IMR-90 (cell line): ENCODE measurements around the gene PLA2G2F. TPM values are rescaled to one million over a fixed set of nuclear protein-coding genes. Genes with fewer than 3 reads are reported as not detected.

ENCODE experiments used
- ATAC-seq: fragments of 200-7000 bp; cut with Tn5 transposase; 2 replicates; pipeline ENCODE4 v1.9.1; 2020; ENCODE audit warnings: low read depth, mild to moderate bottlenecking, moderate library complexity
- BruUV-seq: library from RNA; stranded (reverse); fragments of 400-500 nt; replicated peaks from 2 replicates; lab custom pipeline; 2021; lab: Mats Ljungman, UMichigan
- CTCF ChIA-PET: fragments of 300-600 bp; formaldehyde crosslinking; extraction: SDS; loops from one replicate; lab custom pipeline; 2021; ENCODE audit warnings: antibody characterized with exemption; lab: Yijun Ruan, JAX
- POLR2A ChIA-PET: fragments of 300-600 bp; sonication (Branson Sonifier 250); formaldehyde crosslinking; loops from one replicate; lab custom pipeline; 2022; ENCODE audit warnings: antibody characterized with exemption; ENCODE audit not compliant: unreplicated experiment; lab: Charles Lee
- DNase-seq: peaks from one replicate; pipeline ENCODE4 v3.0.0; 2013
- H2AFZ ChIP-seq: replicated peaks from 2 replicates; pipeline ENCODE3; 2013; ENCODE audit warnings: low read length, mild to moderate bottlenecking; ENCODE audit not compliant: poor library complexity
- H2AK5ac ChIP-seq: 2 replicates; pipeline ENCODE4 v1.6.1; 2013; ENCODE audit warnings: low read depth, low read length, inconsistent platforms
- H2AK9ac ChIP-seq: replicated peaks from 2 replicates; pipeline ENCODE3; 2013; ENCODE audit warnings: mild to moderate bottlenecking, low read depth, low read length, moderate library complexity; ENCODE audit not compliant: poor library complexity
- H2BK120ac ChIP-seq: 2 replicates; pipeline ENCODE4 v1.6.1; 2013; ENCODE audit warnings: low read depth, low read length, inconsistent platforms
- H2BK15ac ChIP-seq: 3 replicates; pipeline ENCODE4 v1.6.1; 2013; ENCODE audit warnings: low read depth, low read length, inconsistent platforms
- H2BK20ac ChIP-seq: 2 replicates; pipeline ENCODE4 v1.6.1; 2013; ENCODE audit warnings: low read depth, mild to moderate bottlenecking, inconsistent platforms, low read length, moderate library complexity
- H2BK5ac ChIP-seq: 2 replicates; pipeline ENCODE4 v1.6.1; 2013; ENCODE audit warnings: mild to moderate bottlenecking, low read depth, low read length, inconsistent platforms; ENCODE audit not compliant: poor library complexity, severe bottlenecking
- H3K14ac ChIP-seq: replicated peaks from 2 replicates; pipeline ENCODE4 v1.6.1; 2013; ENCODE audit warnings: low read depth, low read length, inconsistent platforms
- H3K18ac ChIP-seq: 2 replicates; pipeline ENCODE4 v1.6.1; 2013; ENCODE audit warnings: low read depth, low read length, control low read depth
- H3K23ac ChIP-seq: 2 replicates; pipeline ENCODE4 v1.6.1; 2013; ENCODE audit warnings: low read depth, low read length, inconsistent platforms
- H3K27ac ChIP-seq: 2 replicates; pipeline ENCODE4 v1.5.1; 2013; ENCODE audit warnings: mild to moderate bottlenecking, control low read depth, low read length; ENCODE audit not compliant: insufficient read depth
- H3K27me3 ChIP-seq: 2 replicates; pipeline ENCODE4 v1.6.1; 2013; ENCODE audit warnings: low read length; ENCODE audit not compliant: control insufficient read depth, insufficient read depth
- H3K36me3 ChIP-seq: 2 replicates; pipeline ENCODE4 v1.6.1; 2013; ENCODE audit warnings: low read length, mixed read lengths; ENCODE audit not compliant: control insufficient read depth, insufficient read depth
- H3K4ac ChIP-seq: 2 replicates; pipeline ENCODE4 v1.6.1; 2013; ENCODE audit warnings: low read depth, low read length, inconsistent platforms
- H3K4me1 ChIP-seq: 2 replicates; pipeline ENCODE4 v1.6.1; 2013; ENCODE audit warnings: low read length, mixed read lengths; ENCODE audit not compliant: control insufficient read depth, insufficient read depth
- H3K4me2 ChIP-seq: 2 replicates; pipeline ENCODE4 v1.6.1; 2013; ENCODE audit warnings: low read depth, mild to moderate bottlenecking, control low read depth, low read length, moderate library complexity
- H3K4me3 ChIP-seq: 2 replicates; pipeline ENCODE4 v1.5.1; 2013; ENCODE audit warnings: low read depth, mild to moderate bottlenecking, control low read depth, low read length, moderate library complexity; ENCODE audit not compliant: insufficient read depth
- H3K56ac ChIP-seq: 2 replicates; pipeline ENCODE4 v1.6.1; 2013; ENCODE audit warnings: low read length, inconsistent platforms; ENCODE audit not compliant: insufficient read depth; ENCODE audit errors: extremely low read depth
- H3K79me1 ChIP-seq, 2 experiments: 2 replicates each; pipeline ENCODE4 v1.6.1; 2013; ENCODE audit warnings: low read length in 2 of 2, inconsistent platforms in 1 of 2, low read depth in 1 of 2
- H3K9ac ChIP-seq: 2 replicates; pipeline ENCODE4 v1.6.1; 2013; ENCODE audit warnings: low read depth, low read length, control low read depth
- H3K9me1 ChIP-seq: 2 replicates; pipeline ENCODE4 v1.6.1; 2013; ENCODE audit warnings: low read length, inconsistent platforms; ENCODE audit not compliant: insufficient read depth
- H3K9me3 ChIP-seq: 2 replicates; pipeline ENCODE4 v1.6.1; 2013; ENCODE audit warnings: low read length; ENCODE audit not compliant: control insufficient read depth, insufficient read depth
- H4K20me1 ChIP-seq: 2 replicates; pipeline ENCODE4 v1.6.1; 2013; ENCODE audit warnings: low read length, inconsistent platforms; ENCODE audit not compliant: insufficient read depth
- H4K5ac ChIP-seq: 2 replicates; pipeline ENCODE4 v1.6.1; 2013; ENCODE audit warnings: mild to moderate bottlenecking, low read depth, low read length, control low read depth
- H4K8ac ChIP-seq, 2 experiments: 2 replicates each; pipeline ENCODE4 v1.6.1; 2013; ENCODE audit warnings: low read depth in 2 of 2, low read length in 2 of 2, control low read depth in 1 of 2, inconsistent platforms in 1 of 2
- H4K91ac ChIP-seq: 2 replicates; pipeline ENCODE4 v1.6.1; 2013; ENCODE audit warnings: low read depth, low read length, inconsistent platforms; ENCODE audit not compliant: insufficient read depth
- BHLHE40 ChIP-seq: fragments of 150-350 bp; IDR thresholded peaks from 2 replicates; pipeline ENCODE4 v1.6.1; 2016; ENCODE audit warnings: mild to moderate bottlenecking, low read depth, low read length
- CEBPB ChIP-seq: IDR thresholded peaks from 2 replicates; pipeline ENCODE4 v1.6.1; 2012; ENCODE audit warnings: low read depth, low read length, improper control_type of control experiment
- POLR2A ChIP-seq: IDR thresholded peaks from 2 replicates; pipeline ENCODE4 v1.6.1; 2012; ENCODE audit warnings: mild to moderate bottlenecking, low read depth, low read length
- WGBS, 2 experiments: methylation state at CpG; one replicate each; pipeline versions ENCODE4 v1.1.5 to v1.1.7; 2013; ENCODE audit warnings: missing lambda C conversion rate in 2 of 2; ENCODE audit not compliant: insufficient read length in 1 of 2; ENCODE audit errors: extremely low coverage in 2 of 2; 5-methylcytosine and 5-hydroxymethylcytosine counted together
- dilution Hi-C: fragments of 300-500 bp; cut with HindIII; formaldehyde crosslinking; loops from one replicate; pipeline ENCODE4 v1.14.3; 2018; ENCODE audit warnings: low sequenced_read_pairs; ENCODE audit not compliant: unreplicated experiment
- in situ Hi-C: fragments of 300-500 bp; cut with MboI; formaldehyde crosslinking; loops from 3 replicates; pipeline ENCODE4 v1.14.3; 2019; ENCODE audit warnings: low sequenced_read_pairs, inconsistent platforms, mixed read lengths
- intact Hi-C: fragments of 100-400 bp; cut with micrococcal nuclease; formaldehyde crosslinking; loops from 2 replicates; pipeline ENCODE4 v1.10.0; 2022
- polyA plus RNA-seq, 3 experiments: library from polyadenylated mRNA; depleted of rRNA; stranded (reverse); fragments of >200 nt; gene quantifications; 2 replicates each; pipeline ENCODE4 v1.2.3, GENCODE V29; 2012; ENCODE audit warnings: low replicate concordance in 1 of 3
- total RNA-seq: library from RNA; depleted of rRNA; stranded (reverse); fragments of >200 nt; gene quantifications from 2 replicates; pipeline ENCODE4 v1.2.3, GENCODE V29; 2012
- TF ChIP-seq, protein P1 (sequence below): fragments of 150-350 bp; IDR thresholded peaks from 2 replicates; pipeline ENCODE4 v1.6.1; 2017; ENCODE audit warnings: mild to moderate bottlenecking, antibody characterized with exemption, low read length, low read depth

Gene PLA2G2F
- total and polyA plus RNA-seq, 2 of the 4 experiments (the other 2 are of a cell fraction) = not detected

DNA sequence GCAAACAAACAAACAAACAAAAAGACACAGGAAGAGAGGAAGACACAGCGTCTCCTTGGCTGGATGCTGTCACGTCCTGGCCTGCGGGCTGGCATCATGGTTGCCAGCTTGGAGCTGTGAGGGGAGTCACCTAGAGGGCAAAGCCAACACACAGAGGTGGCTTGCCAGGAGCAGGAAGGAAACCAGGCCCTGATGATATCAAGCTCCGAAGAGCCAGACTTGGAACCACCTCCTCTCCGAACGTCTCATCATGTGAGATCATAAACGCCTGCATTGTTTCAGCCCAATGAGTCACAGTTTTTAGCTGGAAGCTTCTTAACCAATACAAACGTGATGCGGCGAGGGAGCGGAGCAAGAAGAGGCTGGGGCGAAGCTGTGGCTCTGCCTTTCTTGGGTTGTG, 28.4 kb upstream of the PLA2G2F start:
- intact Hi-C loops (no loop called here), in situ Hi-C loops (no loop called here), dilution Hi-C loops (no loop called here)
- CTCF ChIA-PET = no interaction called here
- Histone ChIP-seq H3K27ac (no peak overlapping the region), H3K9ac (no peak overlapping the region), H3K27me3 (peaks cover 37% of the 10 kb centered on the region), H2AK9ac (no peak overlapping the region), H2AFZ (no peak overlapping the region), H3K14ac (no peak overlapping the region), H3K79me1 (no peaks in the 10 kb centered on the region), H3K9me1 (no peaks in the 10 kb centered on the region), H3K4me2 (no peak overlapping the region), H3K9me3 (no peaks in the 10 kb centered on the region), H2AK5ac (no peak overlapping the region), H3K23ac (no peak overlapping the region), H2BK5ac (no peak overlapping the region), H4K91ac (no peak overlapping the region), H4K20me1 (no peaks in the 10 kb centered on the region), H3K36me3 (no peaks in the 10 kb centered on the region), H3K56ac (no peak overlapping the region), H2BK120ac (no peak overlapping the region), H3K4me3 (no peak overlapping the region), H4K8ac (no peak overlapping the region), H4K5ac (no peak overlapping the region), H3K4ac (no peak overlapping the region), H3K18ac (no peak overlapping the region), H3K4me1 (no peaks in the 10 kb centered on the region), H2BK20ac (no peak overlapping the region), H2BK15ac (no peak overlapping the region)
- POLR2A ChIA-PET = no interaction called here
- peak; percentile 61 for DNase-seq
- TF ChIP-seq BHLHE40 (peak; percentile 5; the same call in 1 of the 2 replicates), POLR2A (no peak), CEBPB (no peak)
- TF ChIP-seq, protein P1, sequence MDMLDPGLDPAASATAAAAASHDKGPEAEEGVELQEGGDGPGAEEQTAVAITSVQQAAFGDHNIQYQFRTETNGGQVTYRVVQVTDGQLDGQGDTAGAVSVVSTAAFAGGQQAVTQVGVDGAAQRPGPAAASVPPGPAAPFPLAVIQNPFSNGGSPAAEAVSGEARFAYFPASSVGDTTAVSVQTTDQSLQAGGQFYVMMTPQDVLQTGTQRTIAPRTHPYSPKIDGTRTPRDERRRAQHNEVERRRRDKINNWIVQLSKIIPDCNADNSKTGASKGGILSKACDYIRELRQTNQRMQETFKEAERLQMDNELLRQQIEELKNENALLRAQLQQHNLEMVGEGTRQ = no peak
- no TSS peak for BruUV-seq
- 0 out of 2 replicates have a peak, but pooled peaks have one; percentile 11 for ATAC-seq
- WGBS, 2 experiments = 71% methylated on average over 5 of the region's 12 CpGs; no CpG with 5 or more reads in 1 of the 2 experiments
